Breast epithelium (tissue), 4 donors: ENCODE results near the gene AP1AR. TPM values are rescaled to one million over a fixed set of nuclear protein-coding genes. Genes with fewer than 3 reads are reported as not detected.
"Not testable (repeated sequence)": the region's sequence is repeated elsewhere in the genome, so short reads cannot be mapped to it uniquely, and the experiment has no call there.

ENCODE experiments used
- DNase-seq, 2 donors: peaks; one replicate each; pipeline ENCODE4 v3.0.0-alpha.2; 2019; ENCODE audit warnings: low spot score in 2 of 2
- H3K27ac ChIP-seq, 2 donors: fragments of 200-600 bp; sonication (generic) in 1 of 2; one replicate each; pipeline ENCODE4 v1.5.1; 2016 to 2019; ENCODE audit warnings: mild to moderate bottlenecking in 1 of 2
- H3K27me3 ChIP-seq, 2 donors: fragments of 200-600 bp; sonication (generic) in 1 of 2; one replicate each; pipeline versions ENCODE4 v1.5.1 to v1.6.0; 2017 to 2019; ENCODE audit warnings: control low read depth in 1 of 2, mild to moderate bottlenecking in 1 of 2
- H3K36me3 ChIP-seq: fragments of 200-600 bp; one replicate; pipeline ENCODE4 v1.5.1; 2019
- H3K4me1 ChIP-seq, 2 donors: fragments of 200-600 bp; sonication (generic); one replicate each; pipeline ENCODE4 v1.5.1; 2016 to 2019; ENCODE audit warnings: control low read depth in 1 of 2
- H3K4me3 ChIP-seq, 3 donors: fragments of 200-600 bp; sonication (generic); 1 replicate in 2 of 3; 2 replicates in 1 of 3; pipeline ENCODE4 v1.5.1; 2016 to 2019; ENCODE audit warnings: mild to moderate bottlenecking in 3 of 3, moderate library complexity in 2 of 3
- H3K9me3 ChIP-seq, 2 donors: fragments of 200-600 bp; sonication (generic) in 1 of 2; one replicate each; pipeline ENCODE4 v1.5.1; 2016 to 2019; ENCODE audit warnings: control low read depth in 1 of 2
- POLR2A ChIP-seq: fragments of 450-650 bp; IDR thresholded peaks from one replicate; pipeline ENCODE4 v1.6.1; 2016; ENCODE audit warnings: antibody characterized with exemption, mild to moderate bottlenecking, moderate library complexity
- POLR2AphosphoS5 ChIP-seq, 3 donors: sonication (generic); formaldehyde crosslinking; IDR thresholded peaks; one replicate each; pipeline ENCODE4 v1.6.1; 2017; ENCODE audit warnings: antibody characterized with exemption in 3 of 3
- intact Hi-C: fragments of 100-400 bp; cut with DNase I; formaldehyde crosslinking; loops from one replicate; pipeline ENCODE4 v1.15.1; 2023; ENCODE audit warnings: low total_unique reads
- total RNA-seq, 3 donors: library from RNA; depleted of rRNA; stranded (reverse); fragments of >200 nt; gene quantifications; one replicate each; pipeline ENCODE4 v1.1.0, GENCODE V29; 2016
- TF ChIP-seq, protein P1 (sequence below), 3 donors: fragments of 450-650 bp; IDR thresholded peaks; one replicate each; pipeline ENCODE4 v1.5.1; 2016 to 2017; ENCODE audit warnings: antibody characterized with exemption in 3 of 3, mild to moderate bottlenecking in 3 of 3, moderate library complexity in 3 of 3

The AP1AR gene
- total RNA-seq, 3 donors from 2014 or later: 20.2 to 36.1 (median 23.6) TPM

DNA sequence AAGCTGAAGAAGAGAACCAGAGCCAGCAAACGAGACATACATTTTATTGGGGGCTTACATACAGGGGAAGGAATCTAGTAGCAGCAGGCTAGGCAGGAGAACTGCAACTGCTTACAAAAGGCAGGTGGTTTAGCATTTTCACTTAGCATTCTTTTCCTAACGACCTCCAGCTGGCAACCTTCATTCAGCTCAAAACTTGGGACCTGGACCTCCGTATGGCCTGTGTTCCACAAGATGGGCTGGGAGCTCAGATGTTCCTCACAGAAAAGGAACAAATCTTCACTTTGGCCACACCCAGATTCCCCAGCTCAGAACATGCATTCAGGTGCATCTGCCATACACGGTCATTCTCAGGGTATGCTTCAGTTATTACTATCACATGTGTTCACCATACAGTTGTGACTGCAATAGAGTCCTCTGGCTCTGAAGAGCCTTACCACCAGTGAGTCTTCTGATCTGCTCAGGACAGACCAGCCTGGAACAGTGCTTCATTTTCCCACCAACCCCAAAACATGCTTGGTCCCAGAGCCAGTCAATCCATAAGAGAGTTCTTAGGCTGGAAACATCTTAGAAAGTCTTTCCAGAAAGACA, 29.6 kb upstream of the AP1AR start:
- DNase-seq: no peak
- Histone ChIP-seq H3K4me3 (no peak overlapping the region), H3K27ac (no peak overlapping the region), H3K4me1 (no peaks in the 10 kb centered on the region), H3K9me3 (no peaks in the 10 kb centered on the region), H3K36me3 (no peaks in the 10 kb centered on the region), H3K27me3 (no peaks in the 10 kb centered on the region)
- intact Hi-C loops: no loop called here
- no peak for TF ChIP-seq POLR2AphosphoS5 (IDR thresholded peaks at IDR 0.05)

DNA sequence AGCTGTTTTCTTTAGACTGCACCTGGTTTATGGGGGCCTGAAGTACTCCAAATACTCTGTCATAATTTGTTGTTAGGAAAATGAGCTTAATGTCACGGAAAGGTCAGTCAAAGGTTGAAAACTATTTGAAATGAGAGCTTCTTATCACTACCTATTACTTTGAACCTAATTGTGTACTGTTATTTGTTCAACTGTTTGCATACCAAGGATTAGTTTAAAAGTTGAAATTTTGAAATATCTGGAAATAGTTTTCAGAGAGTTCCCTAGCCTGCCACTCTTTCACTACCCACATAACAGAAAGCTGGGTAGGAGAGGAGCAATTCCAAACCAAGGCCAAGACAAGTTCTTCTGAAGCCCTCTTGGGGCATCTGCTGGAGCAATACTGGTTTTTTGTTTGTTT, 28.0 kb upstream of the AP1AR start:
- Histone ChIP-seq H3K9me3 (no peaks in the 10 kb centered on the region), H3K36me3 (no peaks in the 10 kb centered on the region), H3K27me3 (no peaks in the 10 kb centered on the region), H3K4me3 (no peak overlapping the region), H3K27ac (no peak overlapping the region), H3K4me1 (no peaks in the 10 kb centered on the region)
- TF ChIP-seq, protein P1, sequence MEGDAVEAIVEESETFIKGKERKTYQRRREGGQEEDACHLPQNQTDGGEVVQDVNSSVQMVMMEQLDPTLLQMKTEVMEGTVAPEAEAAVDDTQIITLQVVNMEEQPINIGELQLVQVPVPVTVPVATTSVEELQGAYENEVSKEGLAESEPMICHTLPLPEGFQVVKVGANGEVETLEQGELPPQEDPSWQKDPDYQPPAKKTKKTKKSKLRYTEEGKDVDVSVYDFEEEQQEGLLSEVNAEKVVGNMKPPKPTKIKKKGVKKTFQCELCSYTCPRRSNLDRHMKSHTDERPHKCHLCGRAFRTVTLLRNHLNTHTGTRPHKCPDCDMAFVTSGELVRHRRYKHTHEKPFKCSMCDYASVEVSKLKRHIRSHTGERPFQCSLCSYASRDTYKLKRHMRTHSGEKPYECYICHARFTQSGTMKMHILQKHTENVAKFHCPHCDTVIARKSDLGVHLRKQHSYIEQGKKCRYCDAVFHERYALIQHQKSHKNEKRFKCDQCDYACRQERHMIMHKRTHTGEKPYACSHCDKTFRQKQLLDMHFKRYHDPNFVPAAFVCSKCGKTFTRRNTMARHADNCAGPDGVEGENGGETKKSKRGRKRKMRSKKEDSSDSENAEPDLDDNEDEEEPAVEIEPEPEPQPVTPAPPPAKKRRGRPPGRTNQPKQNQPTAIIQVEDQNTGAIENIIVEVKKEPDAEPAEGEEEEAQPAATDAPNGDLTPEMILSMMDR (IDR thresholded peaks at IDR 0.05): no peak
- no peak for TF ChIP-seq POLR2A
- TF ChIP-seq POLR2AphosphoS5 (IDR thresholded peaks at IDR 0.05): no peak
- no peak for DNase-seq
- intact Hi-C loops: no loop called here

DNA sequence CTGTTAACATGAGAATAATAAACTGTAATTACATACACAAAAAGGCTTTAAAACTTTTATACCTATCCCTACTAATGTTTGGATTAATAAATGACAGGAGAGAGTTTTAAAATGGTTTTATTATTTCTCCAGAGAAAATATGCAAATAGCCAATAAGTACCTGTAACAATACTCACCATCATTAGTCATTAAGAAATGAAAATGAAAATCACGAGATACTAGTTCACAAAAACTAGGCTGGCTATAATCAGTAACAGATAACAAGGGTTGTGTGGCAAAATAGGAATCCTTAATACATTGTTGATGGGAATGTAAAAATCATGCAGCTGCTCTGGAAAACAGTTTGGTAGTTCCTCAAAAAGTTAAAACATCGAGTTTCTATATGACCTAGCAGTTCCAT, 25.2 kb upstream of the AP1AR start:
- no peaks in the 10 kb centered on the region for H3K9me3 ChIP-seq
- no peak overlapping the region for H3K27ac ChIP-seq

DNA sequence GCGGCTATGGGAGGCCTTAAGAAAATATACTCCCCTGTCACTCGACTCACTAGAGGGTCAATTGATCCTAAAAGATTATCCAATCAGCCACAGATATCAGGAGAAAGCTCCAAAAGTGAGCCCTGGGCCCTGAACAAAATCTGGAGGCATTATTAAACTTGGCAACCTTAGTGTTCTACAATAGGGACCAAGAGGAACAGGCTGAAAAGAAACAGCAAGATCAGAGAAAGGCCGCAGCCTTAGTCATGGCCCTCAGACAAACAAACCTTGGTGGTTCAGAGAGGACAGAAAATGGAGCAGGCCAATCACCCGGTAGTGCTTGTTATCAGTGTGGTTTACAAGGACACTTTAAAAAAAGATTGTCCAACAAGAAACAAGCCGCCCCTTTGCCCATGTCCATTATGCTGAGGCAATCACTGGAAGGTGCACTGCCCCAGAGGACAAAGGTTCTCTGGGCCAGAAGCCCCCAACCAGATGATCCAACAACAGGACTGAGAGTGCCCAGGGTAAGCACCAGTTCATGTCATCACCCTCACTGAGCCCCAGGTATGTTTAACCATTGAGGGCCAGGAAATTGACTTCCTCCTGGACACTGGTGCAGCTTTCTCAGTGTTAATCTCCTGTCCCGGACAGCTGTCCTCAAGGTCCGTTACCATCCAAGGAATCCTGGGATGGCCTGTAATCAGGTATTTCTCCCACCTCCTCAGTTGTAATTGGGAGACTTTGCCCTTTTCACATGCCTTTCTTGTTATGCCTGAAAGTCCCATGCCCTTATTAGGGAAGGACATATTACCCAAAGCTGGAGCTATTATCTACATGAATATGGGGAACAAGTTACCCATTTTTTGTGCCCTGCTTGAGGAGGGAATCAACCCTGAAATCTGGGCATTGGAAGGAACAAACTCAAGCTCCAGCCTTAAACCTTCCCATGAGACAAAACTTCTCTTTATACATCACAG, 23.2 kb upstream of the AP1AR start:
- H3K27ac ChIP-seq, intact Hi-C loops, H3K4me3 ChIP-seq, H3K9me3 ChIP-seq, DNase-seq, H3K4me1 ChIP-seq, H3K27me3 ChIP-seq, H3K36me3 ChIP-seq: not testable (repeated sequence)

More for the DNA sequence above, 25.2 kb upstream of the AP1AR start:
- Histone ChIP-seq H3K36me3 (no peaks in the 10 kb centered on the region), H3K4me3 (no peak overlapping the region), H3K27me3 (no peaks in the 10 kb centered on the region), H3K4me1 (no peaks in the 10 kb centered on the region)
- DNase-seq: no peak
- intact Hi-C loops: no loop called here
- TF ChIP-seq POLR2AphosphoS5 (IDR thresholded peaks at IDR 0.05) (no peak), POLR2A (no peak)
- TF ChIP-seq, protein P1 (IDR thresholded peaks at IDR 0.05): no peak

DNA sequence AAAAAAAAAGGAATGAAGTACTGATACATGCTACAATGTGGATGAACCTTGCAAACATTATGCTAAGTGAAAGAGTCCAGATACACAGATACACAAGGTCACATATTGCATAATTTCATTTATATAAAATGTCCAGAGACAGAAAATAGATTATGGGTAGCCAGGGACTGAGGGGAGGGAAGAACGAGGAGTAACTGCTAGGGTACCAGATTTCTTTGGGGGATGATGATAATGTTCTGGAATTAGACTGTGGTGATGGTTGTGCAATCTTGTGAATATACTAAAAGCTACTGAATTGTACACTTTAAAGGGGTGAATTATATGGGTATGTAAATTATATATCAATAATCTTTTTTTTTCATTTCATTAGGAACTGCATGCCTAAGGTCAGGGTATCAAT, 20.8 kb upstream of the AP1AR start:
- Histone ChIP-seq H3K9me3 (no peaks in the 10 kb centered on the region), H3K4me3 (no peak overlapping the region), H3K27me3 (no peaks in the 10 kb centered on the region), H3K27ac (no peak overlapping the region), H3K36me3 (no peaks in the 10 kb centered on the region), H3K4me1 (no peaks in the 10 kb centered on the region)
- TF ChIP-seq, protein P1 (IDR thresholded peaks at IDR 0.05): no peak
- TF ChIP-seq POLR2A: no peak
- TF ChIP-seq POLR2AphosphoS5 (IDR thresholded peaks at IDR 0.05): no peak
- DNase-seq: no peak
- intact Hi-C loops: no loop called here

DNA sequence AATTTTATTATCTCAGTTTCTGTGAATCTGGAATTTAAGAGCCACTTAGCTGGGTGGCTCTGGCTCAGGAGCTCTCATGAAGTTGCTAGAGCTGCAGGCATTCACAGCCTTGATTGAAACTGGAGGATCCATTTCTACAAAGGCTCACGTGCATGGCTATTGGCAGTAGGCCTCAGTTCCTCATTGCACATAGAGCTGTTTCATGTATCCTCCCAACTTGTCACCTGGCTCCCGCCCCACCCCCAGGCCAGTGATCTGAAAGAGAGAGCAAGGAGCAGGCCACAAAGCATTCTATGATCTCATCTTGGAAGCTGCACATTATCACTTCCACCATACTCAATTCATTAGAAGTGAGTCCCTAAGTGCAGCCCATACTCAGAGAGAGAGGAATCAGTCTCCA, 18.5 kb upstream of the AP1AR start:
- Histone ChIP-seq H3K27ac (no peak overlapping the region), H3K4me3 (no peak overlapping the region), H3K4me1 (no peaks in the 10 kb centered on the region), H3K36me3 (no peaks in the 10 kb centered on the region), H3K27me3 (no peaks in the 10 kb centered on the region), H3K9me3 (no peaks in the 10 kb centered on the region)
- intact Hi-C loops: no loop called here
- TF ChIP-seq, protein P1 (IDR thresholded peaks at IDR 0.05): no peak
- DNase-seq: no peak
